Endothelial cell of umbilical vein (primary cell): ENCODE results near the gene VPS45.

Experiments used
- EZH2 ChIP-seq: IDR thresholded peaks from 2 replicates; pipeline ENCODE4 v1.6.1; 2012; ENCODE audit warnings: borderline replicate concordance, low read depth, mild to moderate bottlenecking, moderate library complexity, low read length, inconsistent platforms; ENCODE audit not compliant: severe bottlenecking
- FOS ChIP-seq: IDR thresholded peaks from 2 replicates; pipeline ENCODE4 v1.6.1; 2011; ENCODE audit warnings: mild to moderate bottlenecking, low read length, moderate library complexity, borderline replicate concordance; ENCODE audit not compliant: insufficient read depth
- GATA2 ChIP-seq: IDR thresholded peaks from 2 replicates; pipeline ENCODE4 v1.7.0; 2011; ENCODE audit warnings: low read depth, mild to moderate bottlenecking, moderate library complexity, mixed read lengths, low read length; ENCODE audit not compliant: insufficient read length, insufficient read depth
- JUN ChIP-seq: IDR thresholded peaks from 2 replicates; pipeline ENCODE4 v1.6.1; 2011; ENCODE audit warnings: borderline replicate concordance, low read depth; ENCODE audit not compliant: insufficient read length, insufficient read depth
- MAX ChIP-seq: IDR thresholded peaks from 2 replicates; pipeline ENCODE4 v1.6.1; 2011; ENCODE audit not compliant: insufficient read depth, insufficient read length
- POLR2A ChIP-seq: IDR thresholded peaks from 2 replicates; pipeline ENCODE4 v1.6.1; 2012; ENCODE audit warnings: low read depth, mild to moderate bottlenecking, control low read depth, low read length
- POLR2AphosphoS5 ChIP-seq: IDR thresholded peaks from 2 replicates; pipeline ENCODE4 v1.6.1; 2012; ENCODE audit warnings: low read depth, mild to moderate bottlenecking, control low read depth, low read length, moderate library complexity; ENCODE audit not compliant: insufficient read depth
- TF ChIP-seq, protein P1 (sequence below), 2 donors: IDR thresholded peaks; 1 replicate in 1 of 2; 2 replicates in 1 of 2; pipeline ENCODE4 v1.5.1; 2011; ENCODE audit warnings: low read length in 2 of 2, mild to moderate bottlenecking in 2 of 2, moderate library complexity in 2 of 2, control low read depth in 1 of 2, inconsistent platforms in 1 of 2, low read depth in 1 of 2; ENCODE audit not compliant: insufficient read depth in 1 of 2; ENCODE audit errors: extremely low read depth in 1 of 2

GRCh38 chr1:150024156-150024555 is 43.4 kb upstream of the VPS45 start:
- TF ChIP-seq, protein P1, sequence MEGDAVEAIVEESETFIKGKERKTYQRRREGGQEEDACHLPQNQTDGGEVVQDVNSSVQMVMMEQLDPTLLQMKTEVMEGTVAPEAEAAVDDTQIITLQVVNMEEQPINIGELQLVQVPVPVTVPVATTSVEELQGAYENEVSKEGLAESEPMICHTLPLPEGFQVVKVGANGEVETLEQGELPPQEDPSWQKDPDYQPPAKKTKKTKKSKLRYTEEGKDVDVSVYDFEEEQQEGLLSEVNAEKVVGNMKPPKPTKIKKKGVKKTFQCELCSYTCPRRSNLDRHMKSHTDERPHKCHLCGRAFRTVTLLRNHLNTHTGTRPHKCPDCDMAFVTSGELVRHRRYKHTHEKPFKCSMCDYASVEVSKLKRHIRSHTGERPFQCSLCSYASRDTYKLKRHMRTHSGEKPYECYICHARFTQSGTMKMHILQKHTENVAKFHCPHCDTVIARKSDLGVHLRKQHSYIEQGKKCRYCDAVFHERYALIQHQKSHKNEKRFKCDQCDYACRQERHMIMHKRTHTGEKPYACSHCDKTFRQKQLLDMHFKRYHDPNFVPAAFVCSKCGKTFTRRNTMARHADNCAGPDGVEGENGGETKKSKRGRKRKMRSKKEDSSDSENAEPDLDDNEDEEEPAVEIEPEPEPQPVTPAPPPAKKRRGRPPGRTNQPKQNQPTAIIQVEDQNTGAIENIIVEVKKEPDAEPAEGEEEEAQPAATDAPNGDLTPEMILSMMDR (IDR thresholded peaks at IDR 0.05; ENCODE audit: extremely low read depth in 1 of 2, insufficient read depth in 1 of 2, low read depth in 1 of 2, low read length in 2 of 2), result no peak
- TF ChIP-seq POLR2AphosphoS5, result no peak
- no peak for TF ChIP-seq POLR2A
- TF ChIP-seq MAX, result no peak
- no peak for TF ChIP-seq FOS
- TF ChIP-seq EZH2, result no peak
- no peak for TF ChIP-seq GATA2
- no peak for TF ChIP-seq JUN
